Right lung (tissue), 5 donors: Measurements from ENCODE around the gene UXS1. TPM values are rescaled to one million over a fixed set of nuclear protein-coding genes. Genes with fewer than 3 reads are reported as not detected.
"Not testable (repeated sequence)": the region's sequence is repeated elsewhere in the genome, so short reads cannot be mapped to it uniquely, and the experiment has no call there.

Experiments
- DNase-seq, 2 donors: peaks; one replicate each; pipeline ENCODE4 v3.0.0-alpha.2; 2013
- polyA plus RNA-seq, 5 donors: library from polyadenylated mRNA; unstranded; fragments of 120-200 nt; gene quantifications; one replicate each; pipeline versions ENCODE4 v1.2.1 to v1.2.3, GENCODE V29; 2013; ENCODE audit warnings: inconsistent platforms in 1 of 5, low replicate concordance in 1 of 5; ENCODE audit not compliant: insufficient read length in 5 of 5, insufficient read depth in 1 of 5

Gene UXS1
- polyA plus RNA-seq, 5 donors, result 85.7 to 98.2 (median 92.4) TPM

- DNase-seq, result no peak
These were observed 55.4 kb downstream of the UXS1 start for GRCh38 chr2:106138543-106139237.

DNA sequence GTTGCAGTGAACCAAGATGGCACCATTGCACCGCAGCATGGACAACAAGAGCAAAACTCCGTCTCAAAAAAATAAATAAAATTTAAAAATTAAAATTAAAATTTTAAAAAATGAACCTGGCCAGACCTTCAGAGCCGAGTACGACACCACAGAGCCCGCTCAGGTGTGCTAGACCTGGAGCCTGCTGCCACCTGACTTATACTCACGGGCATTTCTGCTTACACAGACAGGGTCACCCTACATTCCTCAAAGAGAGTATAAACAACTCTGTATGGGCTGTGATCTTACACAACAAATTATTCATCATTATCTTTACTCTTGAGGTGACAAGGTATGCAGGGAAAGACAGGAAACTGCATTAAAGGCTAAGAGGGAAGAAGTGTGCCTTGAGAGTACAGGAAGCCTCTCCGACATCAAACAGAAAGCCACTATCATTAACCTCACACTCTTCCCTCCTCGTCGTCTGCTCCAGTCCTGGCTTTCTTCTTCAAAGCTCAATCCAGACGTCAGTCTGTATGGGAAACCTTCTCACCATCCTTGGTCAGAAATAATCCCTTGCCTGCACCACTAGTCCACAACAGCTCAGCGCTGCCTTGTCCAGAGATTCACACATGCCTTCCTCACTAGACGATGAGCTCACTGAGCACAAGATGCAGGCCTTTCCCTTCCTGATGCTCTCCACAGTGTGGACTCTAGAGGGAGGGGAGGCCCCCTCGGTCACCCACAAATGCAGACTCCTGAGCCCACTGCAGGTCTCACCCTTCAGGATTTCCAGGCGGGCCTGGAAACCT is 56.2 kb downstream of the UXS1 start:
- DNase-seq, result no peak

GRCh38 chr2:106131192-106131591 is 62.9 kb downstream of the UXS1 start:
- not testable (repeated sequence) for DNase-seq

- DNase-seq, result no peak
These were observed 63.7 kb downstream of the UXS1 start for GRCh38 chr2:106130251-106130998.

DNA sequence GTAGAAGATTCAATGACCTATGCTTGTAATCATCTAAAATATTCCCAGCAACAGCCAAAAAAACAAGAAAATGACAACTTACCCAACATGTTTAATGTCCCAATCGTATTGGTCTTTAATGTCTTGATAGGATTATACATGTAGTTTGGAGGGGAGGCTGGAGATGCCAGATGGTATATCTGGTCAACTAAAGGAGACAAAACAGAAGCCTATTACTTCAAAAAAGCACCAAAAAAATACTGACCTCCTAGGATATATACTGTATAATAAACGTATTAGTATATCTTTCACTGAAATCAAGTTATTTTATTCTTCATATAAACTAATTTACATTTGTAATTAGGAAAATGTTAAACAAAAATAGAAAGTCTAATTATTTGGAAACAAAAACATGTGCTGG is 64.5 kb downstream of the UXS1 start:
- DNase-seq, result no peak

GRCh38 chr2:106129150-106129549 is 65.0 kb downstream of the UXS1 start:
- DNase-seq, result no peak

DNA sequence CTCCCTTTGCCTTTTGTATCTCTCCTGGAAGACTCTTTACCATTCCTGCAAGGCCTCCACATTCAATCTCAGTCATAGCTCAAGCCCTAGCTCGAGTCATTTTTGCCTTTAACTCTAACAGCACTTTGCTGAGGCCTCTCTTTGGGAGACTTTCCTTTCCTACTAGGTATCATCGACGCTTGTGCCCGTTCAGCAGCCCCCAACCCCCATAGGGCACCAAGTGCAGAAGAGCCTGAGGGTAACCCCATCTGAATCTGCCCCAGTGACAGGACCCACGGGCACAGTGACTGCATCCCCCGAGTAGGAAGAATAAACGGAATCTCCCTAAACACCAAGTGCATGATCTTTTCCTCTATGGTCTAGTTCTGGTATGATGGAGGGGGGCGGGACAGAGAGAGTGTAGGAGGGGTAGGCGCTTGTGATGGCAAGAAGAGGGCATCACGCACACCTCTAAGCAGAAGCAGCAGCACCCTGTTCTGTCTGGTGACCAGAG is 66.3 kb downstream of the UXS1 start:
- DNase-seq, result no peak

DNA sequence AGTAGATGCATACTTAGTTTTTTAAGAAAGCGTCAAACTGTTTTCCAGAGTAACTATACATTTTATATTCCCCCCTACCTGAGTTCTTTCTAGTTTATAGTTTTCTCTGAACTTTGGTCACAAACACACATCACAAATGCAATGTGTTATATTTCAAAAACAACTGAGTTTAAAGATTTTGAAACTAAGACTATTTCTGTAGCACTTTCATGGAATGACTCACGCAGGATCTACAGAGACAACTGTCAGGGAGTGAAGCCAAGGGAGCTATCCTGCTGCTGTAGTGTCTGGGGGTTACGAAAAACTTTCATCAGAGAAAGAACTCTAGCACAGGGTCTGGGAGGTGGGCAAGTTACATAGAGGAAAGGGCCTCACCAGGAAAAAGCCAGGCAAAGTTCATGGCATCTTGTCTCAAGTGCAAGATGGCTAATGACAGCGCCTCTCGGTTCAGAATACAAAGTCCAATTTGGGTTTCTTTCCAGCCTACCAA is 66.8 kb downstream of the UXS1 start:
- DNase-seq, result no peak

- no peak for DNase-seq
These were observed 67.3 kb downstream of the UXS1 start for GRCh38 chr2:106126705-106127281.

- no peak for DNase-seq
These were observed 67.8 kb downstream of the UXS1 start for GRCh38 chr2:106126295-106126694.

- DNase-seq, result no peak
These were observed 69.1 kb downstream of the UXS1 start for GRCh38 chr2:106124905-106125549.

GRCh38 chr2:106124106-106124756 is 69.9 kb downstream of the UXS1 start:
- DNase-seq, result no peak

DNA sequence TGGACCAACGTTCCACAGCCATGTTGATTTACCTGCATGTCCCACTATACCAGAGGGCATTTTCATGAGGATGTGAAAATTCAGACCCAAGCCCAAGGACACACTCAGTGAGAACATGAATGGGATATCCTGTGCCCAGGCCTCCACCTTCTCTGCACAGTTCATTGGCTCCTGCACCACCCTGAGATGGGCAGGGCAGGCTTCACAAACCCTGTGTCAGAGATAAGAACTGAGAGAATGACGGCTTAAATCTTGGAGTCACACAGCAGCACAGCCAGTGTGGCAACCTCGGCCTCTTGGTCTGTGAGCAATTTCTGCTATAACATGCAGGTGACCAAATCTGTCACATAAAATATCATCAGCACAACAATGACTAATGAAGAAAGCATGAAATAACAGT is 71.9 kb downstream of the UXS1 start:
- no peak for DNase-seq

- no peak for DNase-seq
These were observed 73.7 kb downstream of the UXS1 start for GRCh38 chr2:106120432-106120831.

GRCh38 chr2:106119074-106119473 is 75.0 kb downstream of the UXS1 start:
- DNase-seq, result no peak

GRCh38 chr2:106117882-106118684 is 76.0 kb downstream of the UXS1 start:
- no peak for DNase-seq

DNA sequence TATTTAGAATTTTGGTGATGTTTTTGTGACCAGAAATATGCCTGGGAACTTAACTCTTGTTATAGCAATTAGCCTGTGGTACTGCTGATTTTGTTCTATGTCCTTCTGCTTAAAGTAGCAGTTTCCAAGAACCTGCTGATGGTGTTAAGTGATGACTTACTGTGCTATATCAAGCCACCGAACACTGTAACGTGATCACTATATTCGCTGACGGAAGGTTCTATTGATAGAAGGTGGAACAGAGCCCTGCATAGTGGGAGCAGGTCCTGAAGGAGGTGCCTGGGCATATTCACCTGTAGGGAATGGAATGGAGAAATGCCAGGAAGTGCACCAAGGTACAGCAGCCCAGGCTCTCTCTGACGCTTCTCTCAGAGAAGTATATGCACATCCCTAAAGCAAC is 76.8 kb downstream of the UXS1 start:
- DNase-seq, result no peak

DNA sequence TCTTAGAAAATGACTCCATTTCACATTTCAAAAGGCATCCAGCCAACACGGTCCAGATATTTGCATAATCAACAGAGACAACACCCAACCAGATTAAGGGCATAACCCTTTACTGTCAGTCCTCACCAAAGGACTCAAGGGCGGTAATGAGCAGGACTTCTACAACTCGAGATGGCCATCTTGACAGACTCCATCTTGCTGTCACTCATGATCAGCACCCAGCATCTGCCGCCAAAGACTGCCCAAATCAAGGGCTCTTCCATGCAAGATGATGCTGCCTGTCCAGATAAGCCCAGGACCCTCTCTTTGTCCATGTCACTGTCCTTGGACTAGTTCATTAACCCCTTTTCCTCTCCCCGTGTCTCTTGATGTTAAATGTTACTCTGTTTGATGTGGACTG is 77.9 kb downstream of the UXS1 start:
- no peak for DNase-seq

GRCh38 chr2:106115665-106116064 is 78.4 kb downstream of the UXS1 start:
- DNase-seq, result no peak

DNA sequence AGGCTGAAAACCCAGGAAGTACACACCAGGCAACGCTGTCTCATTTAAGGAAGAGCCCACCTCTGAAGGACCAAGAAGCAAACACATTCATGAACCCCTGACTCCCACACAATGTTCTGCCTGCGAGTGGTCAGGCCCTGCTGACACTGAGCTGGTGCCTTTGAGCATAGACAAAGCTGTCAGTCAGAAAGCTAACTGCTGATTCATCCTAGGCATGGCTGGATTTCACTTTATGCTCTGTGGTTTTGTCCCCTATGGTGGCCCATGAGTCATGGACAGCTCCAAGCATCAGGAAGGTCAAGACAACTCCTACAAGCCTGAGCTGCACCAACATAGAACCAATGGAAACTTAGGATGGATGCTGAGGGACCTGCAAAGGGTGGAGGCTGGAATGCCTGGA is 78.9 kb downstream of the UXS1 start:
- no peak for DNase-seq
